Heart left ventricle (tissue), 13 donors: ENCODE data around the gene RRBP1.

Source experiments
- POLR2A ChIP-seq, 2 donors: fragments of 450-650 bp; IDR thresholded peaks; one replicate each; pipeline ENCODE4 v1.6.1; 2017; ENCODE audit warnings: antibody characterized with exemption in 2 of 2, mild to moderate bottlenecking in 2 of 2, moderate library complexity in 2 of 2
- TF ChIP-seq, protein P1 (sequence below), 12 donors: fragments of 200-600 bp; sonication (generic) in 4 of 12; IDR thresholded peaks; one replicate each; pipeline versions ENCODE4 v1.5.0 to v1.8.0; 2018 to 2022; ENCODE audit warnings: antibody characterized with exemption in 12 of 12, mild to moderate bottlenecking in 5 of 12
- donor health status: ischemic (EF 13 %, LVEDD 7.1; RV severe dilation, severe dysfunction).
- donor health status: DM: no; HTN: yes; CAD: no.
- donor health status: DM: no; HTN: no; CAD: no.
- donor health status: ischemic (EF 25% LVEDD 6.9; RV normal size, moderate dysfunction).
- donor health status: ischemic (EF 25% LVEDD 5.7; RV mildly dilated, moderate dysfunction).
- donor health status: ischemic (EF 35%, LVEDD 5.7; RV mildly dilated, moderate dysfunction).
- donor health status: nonischemic (EF 11% LVEDD 7.7; RV severe dilation, severe dysfunction).
- donor health status: DM: yes; HTN: yes; CAD: no.
- donor health status: PGD.
- donor health status: ischemic (EF 29% LVEDD 5.4; RV normal size, mild dysfunction).
- donor health status: nonischemic (EF 23%, LVEDD 6.1; RV moderate dilation, normal function).

GRCh38 chr20:17642404-17643269 is 39.4 kb downstream of the RRBP1 start:
- TF ChIP-seq, protein P1, sequence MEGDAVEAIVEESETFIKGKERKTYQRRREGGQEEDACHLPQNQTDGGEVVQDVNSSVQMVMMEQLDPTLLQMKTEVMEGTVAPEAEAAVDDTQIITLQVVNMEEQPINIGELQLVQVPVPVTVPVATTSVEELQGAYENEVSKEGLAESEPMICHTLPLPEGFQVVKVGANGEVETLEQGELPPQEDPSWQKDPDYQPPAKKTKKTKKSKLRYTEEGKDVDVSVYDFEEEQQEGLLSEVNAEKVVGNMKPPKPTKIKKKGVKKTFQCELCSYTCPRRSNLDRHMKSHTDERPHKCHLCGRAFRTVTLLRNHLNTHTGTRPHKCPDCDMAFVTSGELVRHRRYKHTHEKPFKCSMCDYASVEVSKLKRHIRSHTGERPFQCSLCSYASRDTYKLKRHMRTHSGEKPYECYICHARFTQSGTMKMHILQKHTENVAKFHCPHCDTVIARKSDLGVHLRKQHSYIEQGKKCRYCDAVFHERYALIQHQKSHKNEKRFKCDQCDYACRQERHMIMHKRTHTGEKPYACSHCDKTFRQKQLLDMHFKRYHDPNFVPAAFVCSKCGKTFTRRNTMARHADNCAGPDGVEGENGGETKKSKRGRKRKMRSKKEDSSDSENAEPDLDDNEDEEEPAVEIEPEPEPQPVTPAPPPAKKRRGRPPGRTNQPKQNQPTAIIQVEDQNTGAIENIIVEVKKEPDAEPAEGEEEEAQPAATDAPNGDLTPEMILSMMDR (IDR thresholded peaks at IDR 0.05): no peak
- no peak for TF ChIP-seq POLR2A (IDR thresholded peaks at IDR 0.05)
